SK-N-SH treated with all-trans-retinoic acid at 6 μM for 48 hours (cell line): Measurements from ENCODE around the gene SMTN.

Source experiments
- ARNTL ChIP-seq: fragments of 450-650 bp; formaldehyde crosslinking; IDR thresholded peaks from 2 replicates; pipeline ENCODE4 v1.5.0; 2020; ENCODE audit warnings: low read depth, mild to moderate bottlenecking, moderate library complexity, borderline replicate concordance
- CSDC2 ChIP-seq: fragments of 250-450 bp; sonication (Bioruptor Pico); IDR thresholded peaks from 2 replicates; pipeline ENCODE4 v1.5.0; 2020; ENCODE audit warnings: mild to moderate bottlenecking, moderate library complexity
- GLIS3 ChIP-seq: fragments of 250-450 bp; sonication (Bioruptor Pico); IDR thresholded peaks from 2 replicates; pipeline ENCODE4 v1.5.0; 2020; ENCODE audit warnings: mild to moderate bottlenecking, moderate library complexity
- ISL1 ChIP-seq: fragments of 250-450 bp; sonication (Bioruptor Pico); IDR thresholded peaks from 2 replicates; pipeline ENCODE4 v2.1.2; 2022; ENCODE audit warnings: mild to moderate bottlenecking, moderate library complexity
- OSR1 ChIP-seq: fragments of 250-450 bp; sonication (Bioruptor Pico); IDR thresholded peaks from 2 replicates; pipeline ENCODE4 v1.8.0; 2022; ENCODE audit warnings: moderate library complexity, mild to moderate bottlenecking, inconsistent platforms
- RARB ChIP-seq: fragments of 250-450 bp; sonication (Bioruptor Pico); IDR thresholded peaks from 2 replicates; pipeline ENCODE4 v1.8.0; 2021; ENCODE audit warnings: mild to moderate bottlenecking, moderate library complexity
- TOX ChIP-seq: fragments of 250-450 bp; sonication (Bioruptor Pico); IDR thresholded peaks from 2 replicates; pipeline ENCODE4 v1.8.0; 2021; ENCODE audit warnings: mild to moderate bottlenecking, moderate library complexity, borderline replicate concordance
- ZFP3 ChIP-seq: fragments of 250-450 bp; sonication (Bioruptor Pico); IDR thresholded peaks from 2 replicates; pipeline ENCODE4 v1.5.0; 2020; ENCODE audit warnings: mild to moderate bottlenecking, moderate library complexity
- ZNF8 ChIP-seq: fragments of 450-650 bp; formaldehyde crosslinking; IDR thresholded peaks from 2 replicates; pipeline ENCODE4 v1.5.0; 2020; ENCODE audit warnings: mild to moderate bottlenecking, moderate library complexity
- TF ChIP-seq, protein P1 (sequence below): fragments of 250-450 bp; sonication (Bioruptor Pico); IDR thresholded peaks from 2 replicates; pipeline ENCODE4 v1.8.0; 2020; ENCODE audit warnings: mild to moderate bottlenecking, moderate library complexity, borderline replicate concordance

DNA sequence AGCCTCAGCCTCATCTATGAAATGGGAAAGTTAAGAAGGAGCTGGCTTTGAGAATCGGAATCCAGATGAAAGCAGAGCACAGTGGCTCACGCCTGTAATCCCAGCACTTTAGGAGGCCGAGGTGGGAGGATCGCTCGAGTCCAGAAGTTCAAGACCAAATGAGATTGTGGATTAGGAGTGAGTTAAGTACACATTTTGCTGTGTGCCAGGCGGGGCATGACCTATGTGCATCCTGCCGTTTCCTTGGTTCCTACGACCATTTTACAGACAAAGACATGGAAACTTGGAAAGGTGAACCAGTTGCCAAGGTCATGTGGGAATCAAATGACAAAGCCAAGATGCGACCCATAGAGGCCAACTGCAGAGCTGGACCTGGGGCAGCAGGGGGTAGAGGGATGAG lies 55.0 kb downstream of the SMTN start:
- TF ChIP-seq ISL1 (CRISPR knock-in tag) = no peak
- no peak for TF ChIP-seq ARNTL (CRISPR knock-in tag)
- TF ChIP-seq, protein P1, sequence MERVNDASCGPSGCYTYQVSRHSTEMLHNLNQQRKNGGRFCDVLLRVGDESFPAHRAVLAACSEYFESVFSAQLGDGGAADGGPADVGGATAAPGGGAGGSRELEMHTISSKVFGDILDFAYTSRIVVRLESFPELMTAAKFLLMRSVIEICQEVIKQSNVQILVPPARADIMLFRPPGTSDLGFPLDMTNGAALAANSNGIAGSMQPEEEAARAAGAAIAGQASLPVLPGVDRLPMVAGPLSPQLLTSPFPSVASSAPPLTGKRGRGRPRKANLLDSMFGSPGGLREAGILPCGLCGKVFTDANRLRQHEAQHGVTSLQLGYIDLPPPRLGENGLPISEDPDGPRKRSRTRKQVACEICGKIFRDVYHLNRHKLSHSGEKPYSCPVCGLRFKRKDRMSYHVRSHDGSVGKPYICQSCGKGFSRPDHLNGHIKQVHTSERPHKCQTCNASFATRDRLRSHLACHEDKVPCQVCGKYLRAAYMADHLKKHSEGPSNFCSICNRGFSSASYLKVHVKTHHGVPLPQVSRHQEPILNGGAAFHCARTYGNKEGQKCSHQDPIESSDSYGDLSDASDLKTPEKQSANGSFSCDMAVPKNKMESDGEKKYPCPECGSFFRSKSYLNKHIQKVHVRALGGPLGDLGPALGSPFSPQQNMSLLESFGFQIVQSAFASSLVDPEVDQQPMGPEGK (CRISPR knock-in tag) = no peak
- TF ChIP-seq OSR1 (CRISPR knock-in tag) = no peak
- TF ChIP-seq RARB (CRISPR knock-in tag) = no peak
- no peak for TF ChIP-seq TOX (CRISPR knock-in tag)
- no peak for TF ChIP-seq ZNF8
- TF ChIP-seq ZFP3 = no peak
- TF ChIP-seq CSDC2 (CRISPR knock-in tag) = no peak
- no peak for TF ChIP-seq GLIS3 (CRISPR knock-in tag)
